Endodermal cell (in vitro differentiated cells): ENCODE data around the gene AATF. TPM values are rescaled to one million over a fixed set of nuclear protein-coding genes. Genes with fewer than 3 reads are reported as not detected.

Experiments used
- DNase-seq: peaks from one replicate; pipeline ENCODE4 v3.0.0-alpha.2; 2017
- H3K27ac ChIP-seq: 2 replicates; pipeline ENCODE4 v1.5.1; 2013; ENCODE audit warnings: mild to moderate bottlenecking, low read depth, low read length, moderate library complexity
- H3K27me3 ChIP-seq: 2 replicates; pipeline ENCODE4 v1.6.1; 2013; ENCODE audit warnings: mild to moderate bottlenecking, low read length, moderate library complexity; ENCODE audit not compliant: insufficient read depth, control insufficient read depth, poor library complexity, severe bottlenecking
- H3K36me3 ChIP-seq: 2 replicates; pipeline ENCODE4 v1.7.0; 2013; ENCODE audit warnings: mild to moderate bottlenecking, low read length, moderate library complexity; ENCODE audit not compliant: control insufficient read depth, insufficient read depth
- H3K4me1 ChIP-seq: one replicate; pipeline ENCODE4 v1.7.0; 2013; ENCODE audit warnings: low read length; ENCODE audit not compliant: control insufficient read depth, insufficient read depth
- H3K4me3 ChIP-seq: 2 replicates; pipeline ENCODE4 v1.5.1; 2013; ENCODE audit warnings: mild to moderate bottlenecking, low read length, moderate library complexity
- H3K9ac ChIP-seq: 2 replicates; pipeline ENCODE4 v1.6.1; 2013; ENCODE audit warnings: mild to moderate bottlenecking, low read length, moderate library complexity; ENCODE audit not compliant: poor library complexity, severe bottlenecking; ENCODE audit errors: extremely low read depth
- H3K9me3 ChIP-seq: 2 replicates; pipeline ENCODE4 v1.6.1; 2013; ENCODE audit warnings: mild to moderate bottlenecking, low read length, moderate library complexity; ENCODE audit not compliant: control insufficient read depth
- H3K27ac Mint-ChIP-seq: 2 replicates; pipeline ENCODE4 v1.8.0; 2020; ENCODE audit warnings: mixed read lengths
- H3K27me3 Mint-ChIP-seq: 2 replicates; pipeline ENCODE4 v1.8.0; 2021; ENCODE audit warnings: mild to moderate bottlenecking, mixed read lengths; ENCODE audit not compliant: insufficient read depth
- H3K36me3 Mint-ChIP-seq: 2 replicates; pipeline ENCODE4 v1.8.0; 2020; ENCODE audit warnings: low read depth, mixed read lengths
- H3K4me1 Mint-ChIP-seq: 2 replicates; pipeline ENCODE4 v1.8.0; 2020; ENCODE audit warnings: mixed read lengths
- H3K4me3 Mint-ChIP-seq: 2 replicates; pipeline ENCODE4 v1.8.0; 2020; ENCODE audit warnings: mild to moderate bottlenecking, moderate library complexity, mixed read lengths
- H3K9me3 Mint-ChIP-seq: 2 replicates; pipeline ENCODE4 v1.8.0; 2020; ENCODE audit warnings: mild to moderate bottlenecking, mixed read lengths
- WGBS, 2 experiments: methylation state at CpG; one replicate each; pipeline versions ENCODE4 v1.1.5 to v1.1.7; 2013; ENCODE audit warnings: missing lambda C conversion rate in 2 of 2, mixed read lengths in 1 of 2; ENCODE audit not compliant: insufficient coverage in 1 of 2, insufficient read length in 1 of 2; 5-methylcytosine and 5-hydroxymethylcytosine counted together
- total RNA-seq, 2 donors: library from RNA; stranded (reverse); fragmentation: NEBNext Ultra II Directional in 1 of 2; extraction: Animal tissue kit (Norgen Biotek cat#: 25700) in 1 of 2; gene quantifications; 2 replicates in 1 of 2; 3 replicates in 1 of 2; pipeline ENCODE4 v1.2.1, GENCODE V29; 2021
- TF ChIP-seq, protein P1 (sequence below): fragments of 200-600 bp; sonication (generic); conservative IDR thresholded peaks from 2 replicates; pipeline ENCODE4 v1.5.0; 2021; ENCODE audit warnings: antibody characterized with exemption, mild to moderate bottlenecking

Gene AATF
- total RNA-seq, 2 donors from 2014 or later: 90.7 TPM

DNA sequence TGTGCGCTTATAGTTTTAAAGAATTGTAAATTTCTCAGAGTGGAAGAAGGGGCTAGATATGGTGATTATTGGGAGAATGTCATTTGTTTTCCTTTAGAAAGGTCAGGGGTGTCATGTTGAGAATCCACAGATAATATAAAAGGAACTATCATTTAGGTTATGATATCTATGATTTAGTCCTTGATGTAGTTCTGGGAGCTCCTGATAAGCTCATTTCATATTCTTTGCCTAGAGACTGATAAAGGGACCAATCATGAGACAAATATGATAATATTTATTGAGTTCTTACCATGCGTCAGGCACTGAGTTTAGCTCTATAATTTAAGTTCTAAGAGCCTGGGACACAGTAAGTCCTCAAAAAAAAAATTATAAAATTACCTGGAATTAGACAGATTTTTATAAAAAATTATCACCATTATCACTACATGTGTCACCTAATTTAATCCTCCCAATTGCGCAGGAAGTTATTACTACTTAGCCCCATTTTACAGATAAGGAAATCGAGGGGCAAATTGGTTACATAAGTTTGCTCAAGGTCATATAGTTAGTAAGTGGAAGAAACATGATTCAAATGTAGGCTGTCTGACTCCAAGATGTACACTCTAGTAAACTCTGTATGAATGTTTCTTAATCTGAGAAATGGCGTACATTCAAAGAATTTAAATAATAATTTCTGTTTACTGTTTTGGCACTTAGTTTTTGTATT lies 2.5 kb downstream of the AATF start:
- Histone ChIP-seq H3K4me3 (peak overlapping the region; percentile 94), H3K36me3 (peaks cover 57% of the 10 kb centered on the region), H3K9ac (no peak overlapping the region), H3K4me1 (peaks cover 23% of the 10 kb centered on the region), H3K27ac (no peak overlapping the region), H3K27me3 (peaks cover 9% of the 10 kb centered on the region), H3K9me3 (no peaks in the 10 kb centered on the region)
- H3K9me3 Mint-ChIP-seq: no peaks in the 10 kb centered on the region
- TF ChIP-seq, protein P1, sequence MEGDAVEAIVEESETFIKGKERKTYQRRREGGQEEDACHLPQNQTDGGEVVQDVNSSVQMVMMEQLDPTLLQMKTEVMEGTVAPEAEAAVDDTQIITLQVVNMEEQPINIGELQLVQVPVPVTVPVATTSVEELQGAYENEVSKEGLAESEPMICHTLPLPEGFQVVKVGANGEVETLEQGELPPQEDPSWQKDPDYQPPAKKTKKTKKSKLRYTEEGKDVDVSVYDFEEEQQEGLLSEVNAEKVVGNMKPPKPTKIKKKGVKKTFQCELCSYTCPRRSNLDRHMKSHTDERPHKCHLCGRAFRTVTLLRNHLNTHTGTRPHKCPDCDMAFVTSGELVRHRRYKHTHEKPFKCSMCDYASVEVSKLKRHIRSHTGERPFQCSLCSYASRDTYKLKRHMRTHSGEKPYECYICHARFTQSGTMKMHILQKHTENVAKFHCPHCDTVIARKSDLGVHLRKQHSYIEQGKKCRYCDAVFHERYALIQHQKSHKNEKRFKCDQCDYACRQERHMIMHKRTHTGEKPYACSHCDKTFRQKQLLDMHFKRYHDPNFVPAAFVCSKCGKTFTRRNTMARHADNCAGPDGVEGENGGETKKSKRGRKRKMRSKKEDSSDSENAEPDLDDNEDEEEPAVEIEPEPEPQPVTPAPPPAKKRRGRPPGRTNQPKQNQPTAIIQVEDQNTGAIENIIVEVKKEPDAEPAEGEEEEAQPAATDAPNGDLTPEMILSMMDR: no peak
- H3K4me1 Mint-ChIP-seq: peaks cover 38% of the 10 kb centered on the region
- H3K36me3 Mint-ChIP-seq: peaks cover 57% of the 10 kb centered on the region
- peaks cover 15% of the 10 kb centered on the region for H3K27me3 Mint-ChIP-seq
- no peak overlapping the region for H3K27ac Mint-ChIP-seq
- no peak for DNase-seq
- H3K4me3 Mint-ChIP-seq: peak overlapping the region; percentile 73
- 93% methylated on average over 5 of the region's 5 CpGs; no CpG with 5 or more reads in 1 of the 2 experiments for WGBS, 2 experiments

DNA sequence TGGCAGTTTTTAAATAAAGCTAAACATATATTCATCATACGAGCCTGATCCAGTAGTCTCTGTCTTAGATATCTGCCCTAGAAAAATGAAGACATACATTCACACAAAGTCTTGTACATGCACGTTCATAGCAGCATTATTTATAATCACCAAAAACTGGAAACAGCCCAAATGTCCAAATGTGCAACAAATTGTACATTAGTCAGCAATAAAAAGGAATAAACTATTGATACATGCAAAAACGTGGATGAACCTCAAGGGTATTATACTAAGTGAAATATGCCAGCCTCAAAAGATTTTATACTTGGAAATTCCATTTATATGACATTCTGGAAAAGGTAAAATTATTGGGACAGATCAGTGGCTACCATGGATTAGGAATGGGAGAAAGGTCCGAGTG lies 22.8 kb downstream of the AATF start:
- H3K4me3 Mint-ChIP-seq: no peak overlapping the region
- H3K36me3 Mint-ChIP-seq: peaks cover 34% of the 10 kb centered on the region

DNA sequence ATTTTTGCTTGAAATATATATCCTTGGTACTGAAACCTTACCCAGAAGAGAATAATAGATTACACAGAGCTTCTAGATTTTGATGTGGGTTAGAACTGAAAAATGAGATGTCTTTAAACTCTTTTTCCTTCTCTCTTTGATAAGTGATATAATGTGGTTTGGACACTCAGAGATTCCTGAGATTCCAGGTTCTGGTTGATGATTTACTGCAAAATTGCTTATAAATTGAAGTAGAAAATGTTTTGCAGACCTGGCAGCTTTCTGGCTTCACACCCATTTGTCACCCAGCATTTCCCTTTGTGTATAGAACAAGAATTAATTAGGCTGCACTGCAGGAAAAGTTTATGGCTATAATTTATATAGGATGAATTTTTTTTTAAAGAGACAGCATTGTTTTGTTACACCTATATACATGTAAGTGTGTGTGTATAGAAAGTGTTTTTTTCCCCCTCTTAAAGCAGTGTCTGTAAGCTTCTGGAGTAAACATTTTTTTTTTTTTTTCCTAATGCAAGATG lies 23.5 kb downstream of the AATF start:
- Mint-ChIP-seq H3K4me3 (no peak overlapping the region), H3K9me3 (no peaks in the 10 kb centered on the region), H3K27ac (no peak overlapping the region), H3K4me1 (peaks cover 16% of the 10 kb centered on the region), H3K36me3 (peaks cover 28% of the 10 kb centered on the region), H3K27me3 (no peaks in the 10 kb centered on the region)
- Histone ChIP-seq H3K36me3 (peaks cover 40% of the 10 kb centered on the region), H3K27ac (no peak overlapping the region), H3K9me3 (no peaks in the 10 kb centered on the region), H3K9ac (no peak overlapping the region), H3K4me1 (no peaks in the 10 kb centered on the region), H3K4me3 (no peak overlapping the region), H3K27me3 (no peaks in the 10 kb centered on the region)
- no peak for DNase-seq
- TF ChIP-seq, protein P1: no peak

More for the DNA sequence above, 22.8 kb downstream of the AATF start:
- Histone ChIP-seq H3K4me1 (no peaks in the 10 kb centered on the region), H3K36me3 (peaks cover 47% of the 10 kb centered on the region), H3K4me3 (no peak overlapping the region), H3K27ac (no peak overlapping the region), H3K9me3 (no peaks in the 10 kb centered on the region), H3K9ac (no peak overlapping the region), H3K27me3 (no peaks in the 10 kb centered on the region)
- DNase-seq: no peak
- peaks cover 16% of the 10 kb centered on the region for H3K4me1 Mint-ChIP-seq
- no peaks in the 10 kb centered on the region for H3K9me3 Mint-ChIP-seq
- TF ChIP-seq, protein P1: no peak
- H3K27me3 Mint-ChIP-seq: no peaks in the 10 kb centered on the region
- no peak overlapping the region for H3K27ac Mint-ChIP-seq
- WGBS, 2 experiments: 90 to 97% methylated on average over 3 to 4 of the region's 4 CpGs
